HL-60 (cell line): Measurements from ENCODE around the gene LRFN4.

Source experiments
- CTCF ChIP-seq: IDR thresholded peaks from one replicate; pipeline ENCODE4 v1.5.1; 2011; ENCODE audit warnings: low read length, control low read depth, inconsistent platforms; ENCODE audit not compliant: insufficient read depth
- POLR2AphosphoS5 ChIP-seq: IDR thresholded peaks from 2 replicates; pipeline ENCODE4 v1.6.1; 2012; ENCODE audit warnings: low read depth
- REST ChIP-seq: IDR thresholded peaks from 2 replicates; pipeline ENCODE4 v1.6.1; 2012; ENCODE audit warnings: low read depth; ENCODE audit not compliant: insufficient replicate concordance
- SPI1 ChIP-seq: IDR thresholded peaks from 2 replicates; pipeline ENCODE4 v1.6.1; 2012; ENCODE audit warnings: low read depth, mild to moderate bottlenecking, borderline replicate concordance

- TF ChIP-seq CTCF (no peak), REST (no peak), POLR2AphosphoS5 (no peak), SPI1 (no peak)
Measured at GRCh38 chr11:66909181-66909580, 52.3 kb downstream of the LRFN4 start.
